Measurements from ENCODE around the gene ARL11. TPM values are rescaled to one million over a fixed set of nuclear protein-coding genes. Genes with fewer than 3 reads are reported as not detected.

The ARL11 gene
- total RNA-seq, 1 donor from 2014 or later, result 0.98 TPM

DNA sequence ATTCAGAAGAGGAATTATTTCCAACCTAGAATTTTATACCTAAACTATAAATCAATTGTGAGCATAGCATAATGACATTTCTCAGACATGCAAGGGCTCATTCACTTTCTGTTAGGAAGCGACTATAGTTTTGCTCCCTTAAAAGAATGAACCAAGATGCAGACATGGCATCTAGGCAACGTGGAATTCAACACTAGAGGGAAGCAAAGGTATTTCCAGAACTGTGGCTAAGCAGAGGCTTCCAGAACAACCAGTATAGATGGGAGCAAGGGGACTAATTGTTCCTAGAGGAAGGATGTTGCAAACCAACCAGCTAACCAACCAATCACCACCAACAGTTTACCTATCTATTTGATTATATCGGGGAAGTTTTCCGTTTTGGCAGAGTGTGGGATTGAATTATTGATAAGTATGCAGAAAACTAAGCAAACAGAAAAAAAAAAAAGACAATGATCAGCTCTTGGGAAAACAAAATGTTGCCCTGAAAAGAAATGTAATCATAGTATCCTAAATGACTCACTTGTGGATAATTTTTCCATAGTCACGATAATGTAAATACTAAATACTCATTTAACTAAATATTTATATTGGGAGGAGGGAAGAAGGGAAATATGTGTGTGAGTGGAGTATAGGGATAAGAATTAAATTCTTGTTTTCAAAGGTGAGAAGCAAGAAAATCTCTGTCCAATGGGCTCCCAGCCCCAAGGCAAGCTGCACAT, 21.1 kb downstream of the ARL11 start:
- Histone ChIP-seq H3K9me3 (no peaks in the 10 kb centered on the region), H3K27ac (no peak overlapping the region), H3K4me1 (no peaks in the 10 kb centered on the region), H3K27me3 (no peaks in the 10 kb centered on the region), H3K4me3 (no peak overlapping the region), H3K36me3 (no peaks in the 10 kb centered on the region)
- TF ChIP-seq, protein P1, sequence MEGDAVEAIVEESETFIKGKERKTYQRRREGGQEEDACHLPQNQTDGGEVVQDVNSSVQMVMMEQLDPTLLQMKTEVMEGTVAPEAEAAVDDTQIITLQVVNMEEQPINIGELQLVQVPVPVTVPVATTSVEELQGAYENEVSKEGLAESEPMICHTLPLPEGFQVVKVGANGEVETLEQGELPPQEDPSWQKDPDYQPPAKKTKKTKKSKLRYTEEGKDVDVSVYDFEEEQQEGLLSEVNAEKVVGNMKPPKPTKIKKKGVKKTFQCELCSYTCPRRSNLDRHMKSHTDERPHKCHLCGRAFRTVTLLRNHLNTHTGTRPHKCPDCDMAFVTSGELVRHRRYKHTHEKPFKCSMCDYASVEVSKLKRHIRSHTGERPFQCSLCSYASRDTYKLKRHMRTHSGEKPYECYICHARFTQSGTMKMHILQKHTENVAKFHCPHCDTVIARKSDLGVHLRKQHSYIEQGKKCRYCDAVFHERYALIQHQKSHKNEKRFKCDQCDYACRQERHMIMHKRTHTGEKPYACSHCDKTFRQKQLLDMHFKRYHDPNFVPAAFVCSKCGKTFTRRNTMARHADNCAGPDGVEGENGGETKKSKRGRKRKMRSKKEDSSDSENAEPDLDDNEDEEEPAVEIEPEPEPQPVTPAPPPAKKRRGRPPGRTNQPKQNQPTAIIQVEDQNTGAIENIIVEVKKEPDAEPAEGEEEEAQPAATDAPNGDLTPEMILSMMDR (IDR thresholded peaks at IDR 0.05), result no peak
- TF ChIP-seq POLR2A (IDR thresholded peaks at IDR 0.05) (no peak), POLR2AphosphoS5 (IDR thresholded peaks at IDR 0.05; ENCODE audit: insufficient read depth in 1 of 2, low read depth in 1 of 2) (no peak)
- intact Hi-C loops (cut with DNase I), result no loop called here
- no peak for DNase-seq (ENCODE audit: extremely low spot score in 2 of 2)

DNA sequence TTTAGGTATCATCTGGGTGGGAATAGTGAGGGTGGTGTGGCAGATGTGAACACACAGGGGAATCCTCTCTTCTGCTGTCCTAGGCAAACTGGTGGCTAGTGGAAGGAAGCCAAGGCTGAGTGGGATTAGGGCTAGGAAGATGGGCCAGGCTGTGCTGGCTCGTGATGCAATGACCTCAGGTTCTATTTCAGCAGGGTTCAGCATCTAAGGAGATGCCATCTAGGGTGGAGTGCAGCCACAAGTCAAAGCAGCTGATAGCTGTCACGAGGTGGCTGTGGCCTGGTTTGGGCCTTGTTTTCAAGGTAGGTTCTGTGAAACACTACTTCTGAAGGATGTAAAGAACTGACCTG, 21.6 kb downstream of the ARL11 start:
- no peaks in the 10 kb centered on the region for H3K27me3 ChIP-seq
- H3K9me3 ChIP-seq, result no peaks in the 10 kb centered on the region
- H3K36me3 ChIP-seq, result no peaks in the 10 kb centered on the region
- no peak for TF ChIP-seq POLR2AphosphoS5 (IDR thresholded peaks at IDR 0.05; ENCODE audit: insufficient read depth in 1 of 2, low read depth in 1 of 2)
- no peak for TF ChIP-seq POLR2A (IDR thresholded peaks at IDR 0.05)
- TF ChIP-seq, protein P1 (IDR thresholded peaks at IDR 0.05), result no peak
- no peak overlapping the region for H3K4me3 ChIP-seq
- intact Hi-C loops (cut with DNase I), result no loop called here
- no peak for DNase-seq (ENCODE audit: extremely low spot score in 2 of 2)
- no peaks in the 10 kb centered on the region for H3K4me1 ChIP-seq
- H3K27ac ChIP-seq, result no peak overlapping the region

DNA sequence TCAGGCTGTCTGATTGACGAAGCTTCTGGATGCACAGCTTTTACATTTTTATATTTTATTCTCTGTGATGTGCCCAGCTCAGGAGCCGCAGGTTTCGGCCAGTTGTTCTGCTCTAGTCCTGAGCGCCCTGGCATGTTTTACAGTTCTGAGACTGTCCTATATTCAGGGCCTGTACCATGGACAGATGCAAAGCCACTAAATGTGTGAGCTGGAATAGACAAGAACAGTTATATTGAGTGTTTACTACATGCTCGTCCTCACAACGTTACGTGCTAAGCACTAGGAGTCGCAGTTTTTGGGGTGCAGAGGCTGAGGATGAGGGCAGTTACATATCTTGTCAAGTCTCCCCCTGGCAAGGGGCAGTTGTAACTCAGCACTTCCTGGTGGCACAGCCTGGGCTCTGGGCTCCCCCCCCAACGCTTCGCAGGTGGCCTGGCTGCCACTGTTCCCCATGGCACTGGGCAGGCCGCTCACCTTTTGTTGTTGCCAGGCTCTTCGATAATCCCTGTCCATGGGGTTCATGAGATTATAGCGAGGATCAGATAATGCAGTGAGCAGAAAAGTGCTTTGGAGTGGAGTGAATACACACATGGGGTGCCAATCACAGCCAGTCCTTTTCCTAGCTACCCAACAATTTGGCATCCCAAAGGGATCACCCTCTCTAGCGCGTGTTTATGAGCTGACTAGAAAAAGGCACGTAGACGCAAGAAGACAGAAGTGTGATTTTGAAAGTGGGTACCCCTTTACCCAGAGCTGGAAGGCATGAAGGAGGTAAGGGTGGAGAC, 23.5 kb downstream of the ARL11 start:
- Histone ChIP-seq H3K9me3 (no peaks in the 10 kb centered on the region), H3K27ac (no peak overlapping the region), H3K27me3 (no peaks in the 10 kb centered on the region), H3K36me3 (no peaks in the 10 kb centered on the region), H3K4me3 (no peak overlapping the region), H3K4me1 (no peaks in the 10 kb centered on the region)
- DNase-seq (ENCODE audit: extremely low spot score in 2 of 2), result no peak
- TF ChIP-seq, protein P1 (IDR thresholded peaks at IDR 0.05), result no peak
- TF ChIP-seq POLR2AphosphoS5 (IDR thresholded peaks at IDR 0.05; ENCODE audit: insufficient read depth in 1 of 2, low read depth in 1 of 2) (no peak), POLR2A (IDR thresholded peaks at IDR 0.05) (no peak)
- intact Hi-C loops (cut with DNase I), result no loop called here

DNA sequence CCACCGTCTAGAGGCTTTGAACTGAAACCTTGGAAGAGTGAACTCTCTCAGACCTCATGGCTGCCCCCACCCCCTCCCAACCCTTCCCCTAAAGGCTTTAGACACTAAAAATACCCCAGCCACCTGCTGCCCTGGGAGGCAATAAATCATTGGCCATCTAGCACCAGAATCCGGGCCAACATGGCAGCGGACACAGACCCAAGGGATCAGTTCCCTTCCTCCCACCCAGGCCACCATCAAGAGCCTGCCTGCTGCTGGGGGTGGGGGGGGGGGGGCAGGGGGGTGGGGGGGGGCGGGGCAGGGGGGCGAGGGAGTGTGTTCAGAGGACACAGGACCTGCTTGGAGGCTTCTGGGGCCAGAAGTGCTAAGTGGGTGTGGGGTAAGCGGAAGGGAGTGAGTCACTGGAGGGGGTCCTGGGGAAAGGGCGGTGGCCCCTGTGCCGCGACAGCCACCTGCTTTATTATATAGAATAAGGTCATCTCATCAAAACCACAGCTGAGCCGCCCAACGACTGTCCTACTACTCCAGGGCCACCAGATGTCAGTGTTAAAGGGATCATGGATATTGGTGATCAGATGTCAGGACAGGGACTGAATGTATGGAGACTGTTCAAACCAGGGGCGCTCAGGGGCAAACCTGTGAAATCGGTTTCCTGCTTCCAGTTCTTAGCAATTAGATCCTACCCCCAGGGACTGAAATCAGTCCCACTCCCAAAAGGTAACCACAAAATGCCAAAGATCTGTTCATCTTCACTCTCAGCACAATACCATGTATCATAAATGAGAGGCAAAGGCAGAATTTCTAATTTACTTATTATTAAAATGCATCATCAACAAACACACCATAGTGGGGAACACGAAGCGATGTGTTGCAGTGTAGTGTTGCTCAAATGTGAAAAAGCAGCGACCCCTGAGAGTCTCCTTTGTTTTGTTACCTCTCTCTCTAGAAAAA, 24.3 kb downstream of the ARL11 start:
- no peaks in the 10 kb centered on the region for H3K36me3 ChIP-seq
- no peaks in the 10 kb centered on the region for H3K9me3 ChIP-seq
- no peak for DNase-seq (ENCODE audit: extremely low spot score in 2 of 2)
- H3K4me3 ChIP-seq, result no peak overlapping the region
- intact Hi-C loops (cut with DNase I), result no loop called here
- no peaks in the 10 kb centered on the region for H3K27me3 ChIP-seq
- no peak overlapping the region for H3K27ac ChIP-seq
- H3K4me1 ChIP-seq, result no peaks in the 10 kb centered on the region
- TF ChIP-seq POLR2A (IDR thresholded peaks at IDR 0.05) (no peak), POLR2AphosphoS5 (IDR thresholded peaks at IDR 0.05; ENCODE audit: insufficient read depth in 1 of 2, low read depth in 1 of 2) (no peak)
- TF ChIP-seq, protein P1 (IDR thresholded peaks at IDR 0.05), result no peak

Data from vagina (tissue), 2 donors.